RWPE1 (cell line): Measurements from ENCODE around the gene FSIP1.

ENCODE experiments used
- CTCF ChIA-PET: fragments of 350-600 bp; sonication (Branson Sonifier 250); formaldehyde crosslinking; extraction: SDS; loops from one replicate; lab custom pipeline; 2021; lab: Yijun Ruan, JAX
- POLR2A ChIA-PET: fragments of 400-600 bp; formaldehyde crosslinking; extraction: SDS; loops from one replicate; lab custom pipeline; 2020; ENCODE audit warnings: antibody characterized with exemption; ENCODE audit not compliant: low non-redundant PET; lab: Yijun Ruan, JAX
- DNase-seq: peaks from one replicate; pipeline ENCODE4 v3.0.0; 2012; ENCODE audit warnings: low spot score
- H3K27ac ChIP-seq: fragments of 450-650 bp; 2 replicates; pipeline ENCODE4 v1.5.1; 2017
- CTCF ChIP-seq: fragments of 450-650 bp; conservative IDR thresholded peaks from 2 replicates; pipeline ENCODE4 v1.5.1; 2017; ENCODE audit warnings: low read depth, mild to moderate bottlenecking

Gene FSIP1

GRCh38 chr15:39665629-39666250 is 116.9 kb downstream of the FSIP1 start:
- no peak overlapping the region for H3K27ac ChIP-seq
- POLR2A ChIA-PET, result no interaction called here
- DNase-seq, result no peak
- no peak for TF ChIP-seq CTCF
- CTCF ChIA-PET, result no interaction called here

GRCh38 chr15:39663704-39664250 is 118.9 kb downstream of the FSIP1 start:
- no peak overlapping the region for H3K27ac ChIP-seq
- TF ChIP-seq CTCF, result no peak
- no peak for DNase-seq
- POLR2A ChIA-PET, result no interaction called here
- CTCF ChIA-PET, result no interaction called here

GRCh38 chr15:39661776-39662175 is 120.9 kb downstream of the FSIP1 start:
- CTCF ChIA-PET, result no interaction called here

GRCh38 chr15:39658740-39659139 is 123.9 kb downstream of the FSIP1 start:
- ChIA-PET POLR2A (no interaction called here), CTCF (no interaction called here)
- H3K27ac ChIP-seq, result no peak overlapping the region
- no peak for DNase-seq
- no peak for TF ChIP-seq CTCF

More at GRCh38 chr15:39661776-39662175, 120.9 kb downstream of the FSIP1 start:
- no peak for TF ChIP-seq CTCF
- POLR2A ChIA-PET, result no interaction called here
- DNase-seq, result no peak
- no peak overlapping the region for H3K27ac ChIP-seq

GRCh38 chr15:39657668-39658067 is 125.0 kb downstream of the FSIP1 start:
- H3K27ac ChIP-seq, result no peak overlapping the region
- no peak for TF ChIP-seq CTCF
- ChIA-PET CTCF (interaction anchor here (0.7 kb wide), 1 partner anchor 46 kb away, joined by 4 read pairs; no protein-coding TSS in a partner anchor), POLR2A (no interaction called here)
- peak; percentile 34 for DNase-seq

- ChIA-PET CTCF (no interaction called here), POLR2A (no interaction called here)
- TF ChIP-seq CTCF, result no peak
- no peak for DNase-seq
- no peak overlapping the region for H3K27ac ChIP-seq
Measured at GRCh38 chr15:39657181-39657580, 125.5 kb downstream of the FSIP1 start.
